CD14-positive monocyte (primary cell): Measurements from ENCODE around the gene PLOD3. TPM values are rescaled to one million over a fixed set of nuclear protein-coding genes. Genes with fewer than 3 reads are reported as not detected.
A peak's percentile ranks its signal among the peaks of the same experiment; 100 is the strongest.

Experiments
- DNase-seq, 3 donors: peaks; one replicate each; pipeline ENCODE4 v3.0.0-alpha.2; 2011 to 2022
- H2AFZ ChIP-seq: 2 replicates; pipeline ENCODE4 v1.6.0; 2012; ENCODE audit warnings: mild to moderate bottlenecking, low read depth, low read length, inconsistent platforms; ENCODE audit not compliant: insufficient read depth, poor library complexity, severe bottlenecking
- H3K27ac ChIP-seq, 2 donors: 1 replicate in 1 of 2; 2 replicates in 1 of 2; pipeline ENCODE4 v1.5.1; 2012 to 2013; ENCODE audit warnings: low read length in 2 of 2, control low read depth in 1 of 2, inconsistent platforms in 1 of 2, low read depth in 1 of 2, mild to moderate bottlenecking in 1 of 2
- H3K27me3 ChIP-seq, 2 donors: one replicate each; pipeline versions ENCODE4 v1.6.0 to v1.6.1; 2011 to 2013; ENCODE audit warnings: low read length in 2 of 2; ENCODE audit not compliant: control insufficient read depth in 2 of 2, insufficient read depth in 2 of 2
- H3K36me3 ChIP-seq, 2 donors: replicated peaks in 1 of 2; 1 replicate in 1 of 2; 2 replicates in 1 of 2; pipeline versions ENCODE4 v1.5.1 to v1.6.1; 2012 to 2013; ENCODE audit warnings: low read length in 2 of 2, control low read depth in 1 of 2, inconsistent platforms in 1 of 2, mild to moderate bottlenecking in 1 of 2; ENCODE audit not compliant: insufficient read depth in 2 of 2, control insufficient read depth in 1 of 2
- H3K4me1 ChIP-seq, 2 donors: 1 replicate in 1 of 2; 2 replicates in 1 of 2; pipeline versions ENCODE4 v1.5.1 to v1.6.1; 2012 to 2013; ENCODE audit warnings: low read length in 2 of 2, control low read depth in 1 of 2, inconsistent platforms in 1 of 2, mild to moderate bottlenecking in 1 of 2, moderate library complexity in 1 of 2; ENCODE audit not compliant: insufficient read depth in 2 of 2, control insufficient read depth in 1 of 2
- H3K4me2 ChIP-seq: replicated peaks from 2 replicates; pipeline ENCODE3; 2012; ENCODE audit warnings: low read length, moderate library complexity, mild to moderate bottlenecking; ENCODE audit not compliant: poor library complexity, severe bottlenecking; ENCODE audit errors: extremely low read depth
- H3K4me3 ChIP-seq, 3 experiments: fragments of 200-600 bp in 1 of 3; sonication (generic) in 1 of 3; replicated peaks in 1 of 3; 1 replicate in 2 of 3; 2 replicates in 1 of 3; pipeline ENCODE4 v1.5.1; 2011 to 2013; ENCODE audit warnings: low read length in 3 of 3, mild to moderate bottlenecking in 3 of 3, control low read depth in 2 of 3, low read depth in 2 of 3, inconsistent platforms in 1 of 3, moderate library complexity in 1 of 3
- H3K79me2 ChIP-seq: 2 replicates; pipeline ENCODE4 v1.6.0; 2012; ENCODE audit warnings: mild to moderate bottlenecking, control low read depth, inconsistent platforms, low read length, moderate library complexity; ENCODE audit not compliant: insufficient read depth
- H3K9ac ChIP-seq: 2 replicates; pipeline ENCODE4 v1.6.0; 2017; ENCODE audit warnings: low read length, mild to moderate bottlenecking; ENCODE audit not compliant: insufficient read depth, poor library complexity, severe bottlenecking
- H3K9me3 ChIP-seq, 2 donors: replicated peaks in 1 of 2; 1 replicate in 1 of 2; 2 replicates in 1 of 2; pipeline versions ENCODE4 v1.5.1 to v1.6.1; 2012 to 2013; ENCODE audit warnings: low read length in 2 of 2, control low read depth in 1 of 2; ENCODE audit not compliant: control insufficient read depth in 1 of 2, insufficient read depth in 1 of 2
- H4K20me1 ChIP-seq: 2 replicates; pipeline ENCODE4 v1.6.0; 2012; ENCODE audit warnings: mild to moderate bottlenecking, low read length, control low read depth, moderate library complexity; ENCODE audit not compliant: insufficient read depth
- H3K27ac Mint-ChIP-seq, 7 donors: one replicate each; pipeline ENCODE4 v1.8.0; 2020; ENCODE audit warnings: mild to moderate bottlenecking in 7 of 7, mixed read lengths in 7 of 7, moderate library complexity in 6 of 7, inconsistent platforms in 2 of 7
- H3K27me3 Mint-ChIP-seq, 3 donors: one replicate each; pipeline ENCODE4 v1.8.0; 2021 to 2022; ENCODE audit warnings: low read depth in 3 of 3, mild to moderate bottlenecking in 3 of 3, mixed read lengths in 3 of 3, moderate library complexity in 3 of 3, inconsistent platforms in 1 of 3
- H3K36me3 Mint-ChIP-seq, 2 donors: one replicate each; pipeline ENCODE4 v1.8.0; 2020; ENCODE audit warnings: mixed read lengths in 2 of 2, inconsistent platforms in 1 of 2, mild to moderate bottlenecking in 1 of 2
- H3K4me1 Mint-ChIP-seq: one replicate; pipeline ENCODE4 v1.8.0; 2020; ENCODE audit warnings: mild to moderate bottlenecking, mixed read lengths
- H3K4me3 Mint-ChIP-seq, 2 donors: one replicate each; pipeline ENCODE4 v1.8.0; 2020; ENCODE audit warnings: mild to moderate bottlenecking in 2 of 2, mixed read lengths in 2 of 2, moderate library complexity in 1 of 2
- H3K9me3 Mint-ChIP-seq, 7 donors: one replicate each; pipeline ENCODE4 v1.8.0; 2020 to 2022; ENCODE audit warnings: mixed read lengths in 7 of 7, mild to moderate bottlenecking in 6 of 7, moderate library complexity in 6 of 7, inconsistent platforms in 2 of 7
- CTCF ChIP-seq: fragments of 200-600 bp; IDR thresholded peaks from one replicate; pipeline ENCODE4 v1.8.0; 2022; ENCODE audit warnings: antibody characterized with exemption, mild to moderate bottlenecking
- WGBS: methylation state at CpG from one replicate; pipeline ENCODE4 v1.1.5; 2013; ENCODE audit warnings: missing lambda C conversion rate; ENCODE audit not compliant: insufficient coverage; 5-methylcytosine and 5-hydroxymethylcytosine counted together
- intact Hi-C, 2 donors: fragments of 100-400 bp; cut with micrococcal nuclease; formaldehyde crosslinking; loops; one replicate each; pipeline versions ENCODE4 v1.15.0 to v1.15.1; 2023
- polyA plus RNA-seq, 3 donors: library from polyadenylated mRNA; depleted of rRNA in 1 of 3; unstranded in 2 of 3; stranded (reverse) in 1 of 3; fragments of 300-500 nt in 2 of 3; fragments of >200 nt in 1 of 3; fragmentation: Illumina TruSeq in 2 of 3; gene quantifications; 1 replicate in 2 of 3; 2 replicates in 1 of 3; pipeline ENCODE4 v1.2.3, GENCODE V29; 2012 to 2021

The PLOD3 gene
- polyA plus RNA-seq, 3 donors: 26.9 to 70.1 (median 28.1) TPM

GRCh38 chr7:101185258-101185839 lies 32.0 kb downstream of the PLOD3 start:
- Histone ChIP-seq H3K27ac (no peak overlapping the region), H4K20me1 (no peaks in the 10 kb centered on the region), H3K36me3 (no peaks in the 10 kb centered on the region), H3K4me2 (no peak overlapping the region), H3K9me3 (peaks cover 0 to 8% of the 10 kb centered on the region in 2 donors), H3K4me3 (no peak overlapping the region), H3K27me3 (peaks cover 11 to 27% of the 10 kb centered on the region in 2 donors), H3K9ac (no peak overlapping the region), H3K4me1 (peaks cover 12 to 14% of the 10 kb centered on the region in 2 donors), H3K79me2 (no peaks in the 10 kb centered on the region), H2AFZ (no peak overlapping the region)
- Mint-ChIP-seq H3K27ac (no peak overlapping the region), H3K27me3 (peaks cover 31 to 47% (median 33%) of the 10 kb centered on the region in 3 donors), H3K4me1 (peaks cover 17% of the 10 kb centered on the region), H3K4me3 (peak overlapping the region in 1 of 2 donors; percentile 44), H3K9me3 (peaks cover 0 to 13% (median 8%) of the 10 kb centered on the region in 7 donors), H3K36me3 (peaks cover 0 to 4% of the 10 kb centered on the region in 2 donors)
- WGBS: 87% methylated on average over 3 of the region's 5 CpGs
- intact Hi-C loops: loop anchor here in 1 of 2 donors (2.0 kb wide), 1 partner anchor 15 kb away; no protein-coding TSS in a partner anchor
- no peak for TF ChIP-seq CTCF
- DNase-seq: peak in 1 of 3 donors; percentile 49

GRCh38 chr7:101180130-101180755 lies 37.1 kb downstream of the PLOD3 start, which contains the start of gene NAT16:
Gene NAT16 (minus strand): TSS chr7:101180293. CDS start chr7:101174807, 5,486 bp downstream.
- H3K27ac Mint-ChIP-seq: peak within 1 kb of the TSS in 1 of 7 donors; percentile 68
- no peak within 1 kb of the TSS for H3K9ac ChIP-seq
- TF ChIP-seq CTCF: no peak

More at GRCh38 chr7:101180130-101180755, 37.1 kb downstream of the PLOD3 start, which contains the start of gene NAT16:
- Histone ChIP-seq H3K9me3 (peaks cover 0 to 16% of the 10 kb centered on the region in 2 donors), H3K79me2 (no peaks in the 10 kb centered on the region), H3K27me3 (peaks cover 49 to 76% of the 10 kb centered on the region in 2 donors), H3K4me1 (no peaks in the 10 kb centered on the region), H3K27ac (no peak within 1 kb of the TSS), H2AFZ (no peak within 1 kb of the TSS), H3K4me3 (no peak within 1 kb of the TSS), H4K20me1 (no peaks in the 10 kb centered on the region), H3K36me3 (no peaks in the 10 kb centered on the region), H3K4me2 (no peak within 1 kb of the TSS)
- H3K36me3 Mint-ChIP-seq: peaks cover 0 to 5% of the 10 kb centered on the region in 2 donors
- intact Hi-C loops: no loop called here
- peaks cover 76 to 85% (median 82%) of the 10 kb centered on the region in 3 donors for H3K27me3 Mint-ChIP-seq
- H3K4me1 Mint-ChIP-seq: peaks cover 8% of the 10 kb centered on the region
- no peak for DNase-seq
- H3K9me3 Mint-ChIP-seq: peaks cover 0 to 26% (median 10%) of the 10 kb centered on the region in 7 donors
- 1% methylated on average over 33 of the region's 56 CpGs for WGBS
- peak within 1 kb of the TSS in 1 of 2 donors; percentile 86 for H3K4me3 Mint-ChIP-seq
